ENCODE data around the gene TRIM26.

DNA sequence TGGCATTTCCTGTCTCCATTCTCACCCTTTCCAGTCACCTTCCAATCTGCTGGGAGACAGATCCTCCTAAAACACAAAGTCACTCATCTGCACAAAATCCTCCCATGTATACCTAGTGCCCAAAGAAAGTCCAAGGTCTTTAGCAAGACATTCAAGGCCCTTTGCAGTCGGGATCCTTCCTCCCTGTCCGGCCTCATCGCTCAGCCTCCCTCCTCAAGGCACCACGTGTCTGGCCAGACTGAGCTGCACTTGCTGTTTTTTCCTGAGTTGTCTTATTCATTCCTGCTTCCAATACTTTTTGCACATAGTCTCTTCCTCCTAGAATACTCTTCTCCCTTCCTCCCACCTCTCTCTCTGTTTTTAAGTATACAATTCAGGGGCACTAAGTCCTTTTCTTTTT, 48.5 kb downstream of the TRIM26 start:
- TF ChIP-seq, protein P1, sequence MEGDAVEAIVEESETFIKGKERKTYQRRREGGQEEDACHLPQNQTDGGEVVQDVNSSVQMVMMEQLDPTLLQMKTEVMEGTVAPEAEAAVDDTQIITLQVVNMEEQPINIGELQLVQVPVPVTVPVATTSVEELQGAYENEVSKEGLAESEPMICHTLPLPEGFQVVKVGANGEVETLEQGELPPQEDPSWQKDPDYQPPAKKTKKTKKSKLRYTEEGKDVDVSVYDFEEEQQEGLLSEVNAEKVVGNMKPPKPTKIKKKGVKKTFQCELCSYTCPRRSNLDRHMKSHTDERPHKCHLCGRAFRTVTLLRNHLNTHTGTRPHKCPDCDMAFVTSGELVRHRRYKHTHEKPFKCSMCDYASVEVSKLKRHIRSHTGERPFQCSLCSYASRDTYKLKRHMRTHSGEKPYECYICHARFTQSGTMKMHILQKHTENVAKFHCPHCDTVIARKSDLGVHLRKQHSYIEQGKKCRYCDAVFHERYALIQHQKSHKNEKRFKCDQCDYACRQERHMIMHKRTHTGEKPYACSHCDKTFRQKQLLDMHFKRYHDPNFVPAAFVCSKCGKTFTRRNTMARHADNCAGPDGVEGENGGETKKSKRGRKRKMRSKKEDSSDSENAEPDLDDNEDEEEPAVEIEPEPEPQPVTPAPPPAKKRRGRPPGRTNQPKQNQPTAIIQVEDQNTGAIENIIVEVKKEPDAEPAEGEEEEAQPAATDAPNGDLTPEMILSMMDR (conservative IDR thresholded peaks at IDR 0.05) = no peak
- TF ChIP-seq ZFX (IDR thresholded peaks at IDR 0.05) = no peak
